IPS DF 4.7 (cell line): ENCODE results near the gene SORCS2.

Source experiments
- DNase-seq: peaks from one replicate; pipeline ENCODE4 v3.0.0-alpha.2; 2013; ENCODE audit warnings: low spot score; ENCODE audit errors: extremely low read depth

The SORCS2 gene

DNA sequence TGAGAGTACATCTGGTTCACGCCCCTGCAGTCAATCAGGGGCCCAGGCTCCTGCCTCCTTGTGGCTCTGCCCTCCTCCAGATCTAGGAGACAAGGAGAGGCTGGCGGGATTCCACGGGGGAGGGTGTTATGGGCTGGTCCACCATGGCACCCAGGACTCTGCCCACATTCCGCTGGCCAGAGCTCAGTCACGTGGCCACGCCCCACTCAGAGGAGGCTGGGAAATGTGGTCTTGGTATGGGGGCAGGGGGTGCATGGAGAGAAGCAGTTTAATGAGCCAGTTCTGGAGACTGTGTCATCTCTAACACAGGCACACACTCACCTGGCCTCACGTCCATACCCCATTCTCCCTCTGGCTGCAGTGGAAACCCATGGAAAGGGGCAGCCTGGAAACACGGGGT is 273.9 kb downstream of the SORCS2 start:
- DNase-seq, result no peak

DNA sequence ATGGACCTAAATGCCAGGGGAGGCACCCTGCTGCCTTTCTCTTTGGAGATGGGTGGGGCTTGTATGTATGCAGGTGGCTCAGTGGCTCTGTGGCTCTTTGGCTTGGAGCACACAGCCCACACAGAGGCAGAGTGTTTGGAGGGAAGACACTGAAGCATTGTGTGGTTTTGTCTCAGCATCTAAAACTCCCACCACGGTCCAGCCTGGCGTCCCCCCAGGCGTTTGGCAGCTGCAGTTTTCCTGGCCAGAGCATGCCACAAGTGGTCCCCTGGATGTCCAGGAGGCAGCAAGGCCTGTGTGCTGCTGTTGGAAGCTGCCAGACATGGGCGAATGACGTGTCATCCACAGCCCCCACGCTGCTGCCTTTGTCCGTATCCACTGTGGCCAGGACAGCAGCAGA is 274.6 kb downstream of the SORCS2 start:
- no peak for DNase-seq

GRCh38 chr4:7467471-7467870 is 275.1 kb downstream of the SORCS2 start:
- DNase-seq, result no peak

GRCh38 chr4:7469023-7469422 is 276.7 kb downstream of the SORCS2 start:
- no peak for DNase-seq

GRCh38 chr4:7470111-7470510 is 277.8 kb downstream of the SORCS2 start:
- DNase-seq, result no peak

DNA sequence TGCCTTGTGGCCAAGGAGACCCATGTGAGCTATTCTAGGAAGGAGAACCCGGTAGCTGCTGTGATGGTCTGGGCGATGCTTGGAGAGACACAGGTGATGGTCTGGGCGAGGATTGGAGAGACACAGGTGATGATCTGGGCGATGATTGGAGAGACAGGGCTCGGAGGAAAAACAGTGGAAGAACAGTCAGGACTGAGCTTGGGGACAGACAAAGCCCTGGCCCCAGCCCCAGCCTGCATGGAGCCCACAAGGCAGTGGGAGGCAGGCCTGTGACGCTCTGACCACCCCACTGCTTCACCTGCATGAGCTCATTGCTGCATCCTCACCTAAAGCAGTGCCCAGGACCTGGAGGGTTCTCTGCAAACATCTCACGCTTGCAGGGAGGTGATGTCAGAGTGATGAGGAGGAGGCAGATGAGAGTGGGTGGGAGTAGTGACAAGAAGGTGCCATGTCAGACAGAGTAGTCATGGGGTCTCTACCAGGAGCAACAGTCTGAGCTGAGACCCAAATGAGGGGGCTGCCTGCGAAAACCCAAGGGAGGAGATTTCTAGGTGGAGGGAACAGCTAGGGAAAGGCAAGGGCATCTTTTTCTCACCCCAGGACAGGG is 278.3 kb downstream of the SORCS2 start:
- DNase-seq, result no peak

- no peak for DNase-seq
These were observed 280.2 kb downstream of the SORCS2 start for GRCh38 chr4:7472442-7473013.

GRCh38 chr4:7473081-7473480 is 280.7 kb downstream of the SORCS2 start:
- DNase-seq, result no peak

DNA sequence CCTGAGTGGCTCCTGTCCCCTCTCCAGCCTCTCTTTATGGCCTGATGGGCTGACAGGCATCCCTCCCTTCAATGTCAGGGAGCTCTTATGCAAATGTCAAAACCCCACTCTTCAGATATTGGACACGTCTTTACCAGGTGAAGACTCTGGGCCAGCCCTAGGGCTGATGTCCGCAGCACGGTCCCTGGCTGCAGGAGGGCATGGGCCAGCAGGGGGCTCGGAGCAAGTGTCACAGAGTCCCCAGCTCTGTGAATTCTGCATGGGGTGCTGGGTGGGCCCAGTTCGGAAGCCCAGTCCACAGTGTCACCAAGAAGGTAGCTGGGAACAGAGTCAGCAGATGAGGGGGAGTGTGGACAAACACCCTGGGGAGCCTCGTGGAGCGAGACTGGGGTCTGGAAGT is 282.0 kb downstream of the SORCS2 start:
- DNase-seq, result no peak

DNA sequence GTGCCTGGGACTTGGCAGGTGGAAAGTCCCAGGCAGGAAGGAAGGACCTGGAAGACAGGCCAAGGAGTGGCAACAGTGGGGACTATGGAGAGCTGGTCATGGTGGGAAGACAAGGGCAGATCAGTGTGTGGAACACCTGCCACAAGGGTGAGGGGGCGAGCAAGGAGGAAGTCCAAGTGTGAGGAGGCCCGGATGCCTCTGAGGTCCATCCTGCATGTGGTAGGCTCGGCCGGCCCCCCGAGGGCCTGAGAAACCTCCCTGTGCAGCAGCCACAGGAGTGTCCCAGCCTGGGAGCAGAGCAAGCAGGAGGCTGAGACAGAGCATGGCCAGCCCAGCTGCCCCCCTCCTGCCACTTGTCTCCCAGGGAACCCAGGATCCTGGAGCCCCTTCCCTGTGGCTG is 282.9 kb downstream of the SORCS2 start:
- DNase-seq, result no peak

DNA sequence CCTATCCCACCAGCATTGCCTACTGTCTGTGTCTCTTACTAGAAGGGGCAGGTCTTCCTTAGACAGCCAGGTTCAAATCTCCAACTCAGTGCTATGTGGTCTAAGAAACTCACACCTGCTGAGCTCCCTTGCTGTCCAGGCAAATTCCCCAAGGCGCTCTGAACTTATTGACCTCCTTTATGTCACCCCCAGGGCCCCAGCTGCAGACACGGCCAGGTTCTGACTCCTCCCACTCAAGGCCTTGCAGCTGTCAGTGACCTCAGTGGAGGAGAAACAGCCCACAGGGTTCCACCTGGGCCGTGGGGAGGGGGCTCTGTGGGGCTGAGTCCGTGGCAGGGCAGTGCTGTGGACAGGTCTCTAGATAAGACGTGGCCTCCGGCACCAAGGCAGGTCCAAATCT is 284.5 kb downstream of the SORCS2 start:
- no peak for DNase-seq

GRCh38 chr4:7477695-7478094 is 285.4 kb downstream of the SORCS2 start:
- DNase-seq, result no peak

DNA sequence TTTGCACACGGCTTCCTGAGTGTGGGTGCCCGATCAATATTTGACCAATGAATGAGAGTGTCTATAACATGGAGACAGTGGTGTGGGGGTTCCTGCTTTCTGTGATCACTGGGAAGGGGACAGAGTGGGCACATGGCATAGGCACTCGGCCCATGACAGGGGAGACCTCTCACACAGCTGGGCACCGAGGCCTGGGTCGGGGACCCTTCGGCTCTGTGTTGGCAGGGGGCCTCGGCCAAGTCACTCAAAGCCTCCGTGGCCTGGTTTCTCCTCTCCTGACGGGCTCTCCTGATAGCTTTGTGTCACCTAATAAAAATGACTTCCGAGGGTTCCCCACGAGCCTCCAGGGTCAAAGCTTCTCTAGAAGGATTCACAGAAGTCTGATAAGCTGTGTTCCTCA is 286.3 kb downstream of the SORCS2 start:
- no peak for DNase-seq

- no peak for DNase-seq
These were observed 288.1 kb downstream of the SORCS2 start for GRCh38 chr4:7480423-7480822.

DNA sequence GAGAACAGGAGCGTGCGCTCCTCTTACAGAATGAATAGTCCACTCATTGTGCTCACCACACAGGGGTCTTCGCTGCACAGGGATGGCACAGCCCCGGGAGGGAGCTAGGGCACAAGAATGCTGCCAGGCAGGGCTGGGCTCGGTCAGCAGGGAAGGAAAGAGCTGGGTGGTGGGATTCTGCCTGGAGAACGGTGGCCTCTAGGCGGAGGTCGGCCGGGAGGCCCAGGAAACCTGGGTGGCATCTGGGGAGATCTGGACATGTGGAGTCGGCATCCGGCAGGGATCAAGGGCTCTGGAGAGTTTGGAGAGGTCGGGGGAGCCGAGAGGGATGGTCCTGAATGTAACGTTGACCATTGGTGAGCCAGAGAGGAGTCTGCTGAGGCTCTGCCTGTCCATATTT is 288.9 kb downstream of the SORCS2 start:
- DNase-seq, result no peak

DNA sequence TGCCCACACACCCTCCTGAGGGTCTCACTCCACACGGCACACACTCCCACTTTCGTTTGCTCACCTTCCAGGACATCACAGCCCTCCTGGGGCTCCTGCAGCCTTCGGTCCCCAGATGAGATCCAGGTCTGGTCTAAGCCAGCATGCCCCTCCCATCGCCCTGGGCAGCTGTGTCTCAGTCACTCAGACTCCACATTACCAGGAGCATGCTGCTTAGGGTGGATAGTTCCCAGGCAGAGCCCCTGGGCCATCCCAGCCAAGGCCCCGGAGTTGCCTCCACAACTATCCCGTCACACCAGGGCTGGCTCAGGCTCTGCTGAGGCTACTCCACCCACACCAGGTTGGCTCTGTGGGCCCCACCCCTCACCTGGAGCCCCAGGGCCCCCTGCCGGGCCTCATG is 292.8 kb downstream of the SORCS2 start:
- no peak for DNase-seq

GRCh38 chr4:7486101-7486500 is 293.8 kb downstream of the SORCS2 start:
- no peak for DNase-seq

- DNase-seq, result no peak
These were observed 295.2 kb downstream of the SORCS2 start for GRCh38 chr4:7487502-7487901.

DNA sequence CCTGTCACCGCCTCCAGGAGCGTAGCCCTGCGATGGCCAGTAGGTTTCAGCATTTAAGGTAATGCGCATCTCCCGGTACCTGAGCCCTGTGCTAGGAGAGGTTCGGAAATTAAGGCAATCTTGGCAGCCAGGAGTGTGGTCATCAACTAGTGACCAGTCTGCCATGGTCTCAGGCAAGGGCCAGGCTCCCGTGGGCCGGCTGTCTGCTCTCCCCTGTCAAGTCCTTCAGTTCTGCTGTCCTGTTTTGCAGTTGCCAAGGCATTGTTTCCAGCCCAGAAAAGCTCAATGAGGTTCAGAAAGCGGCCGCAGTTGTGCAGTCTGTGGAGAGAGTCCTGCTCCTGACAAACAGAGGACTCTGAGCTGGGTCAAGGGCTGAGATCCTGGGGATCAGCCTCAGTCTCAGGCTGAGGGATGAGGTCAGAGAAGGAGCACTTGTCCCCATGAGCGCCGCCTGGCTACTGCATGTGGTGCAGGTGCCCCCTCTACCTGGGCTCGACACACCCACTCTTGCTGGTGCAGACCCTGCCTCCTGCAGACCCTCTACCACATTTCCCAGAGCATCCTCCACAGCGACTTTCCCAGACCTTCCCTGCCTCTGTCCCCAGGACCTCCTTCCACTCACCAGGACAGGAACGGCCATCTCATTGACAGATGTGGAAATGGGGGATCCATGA is 295.8 kb downstream of the SORCS2 start:
- no peak for DNase-seq

GRCh38 chr4:7491915-7492314 is 299.6 kb downstream of the SORCS2 start:
- no peak for DNase-seq

DNA sequence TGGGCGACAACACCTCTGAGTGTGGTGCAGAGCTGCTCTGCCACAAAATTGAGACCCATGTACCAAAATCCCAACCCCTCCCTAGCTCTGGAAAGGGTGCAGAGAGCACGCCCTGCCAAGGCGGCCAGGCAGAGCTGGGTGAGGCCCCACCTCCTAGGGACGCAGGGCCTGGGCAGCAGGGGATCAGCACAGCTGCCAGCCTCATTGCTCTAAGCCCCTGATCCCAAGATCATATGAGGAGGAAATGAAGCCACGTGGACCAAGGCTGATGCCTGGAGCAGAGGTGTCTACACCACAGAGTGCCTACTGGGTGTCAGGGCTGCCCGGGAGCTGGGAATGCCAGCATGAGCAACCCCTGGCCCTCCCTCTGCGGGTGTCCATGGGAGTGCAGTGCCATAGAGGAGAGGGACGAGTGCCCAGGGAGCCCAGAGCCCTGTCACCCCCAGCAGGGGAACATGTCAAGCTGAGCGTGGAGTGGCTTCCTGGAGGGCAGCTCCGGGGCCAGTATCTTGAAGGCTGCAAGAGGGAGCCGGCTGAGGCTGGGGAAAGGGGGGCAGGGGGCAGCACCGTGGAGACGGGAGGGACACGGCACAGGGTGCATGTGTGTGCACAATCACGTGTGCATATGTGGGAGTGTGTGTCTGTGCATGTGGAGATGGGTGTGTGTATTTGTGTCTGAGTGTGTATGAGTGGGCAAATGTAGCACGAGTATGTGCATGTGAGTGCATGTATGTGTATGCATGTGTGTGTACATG is 306.3 kb downstream of the SORCS2 start:
- no peak for DNase-seq

- DNase-seq, result no peak
These were observed 307.3 kb downstream of the SORCS2 start for GRCh38 chr4:7499661-7500060.
